HepG2 (cell line): ENCODE data around the gene MCFD2. TPM values are rescaled to one million over a fixed set of nuclear protein-coding genes. Genes with fewer than 3 reads are reported as not detected.
A peak's percentile ranks its signal among the peaks of the same experiment; 100 is the strongest.

ENCODE experiments used
- CENPT ChIP-seq: sonication (generic); formaldehyde crosslinking; IDR thresholded peaks from 2 replicates; pipeline ENCODE4 v1.8.0; 2022; ENCODE audit warnings: low read depth, mild to moderate bottlenecking, moderate library complexity, missing genetic modification reagents
- ESRRA ChIP-seq: sonication (generic); formaldehyde crosslinking; IDR thresholded peaks from 2 replicates; pipeline ENCODE4 v1.5.1; 2020; ENCODE audit warnings: mild to moderate bottlenecking, low read depth, missing genetic modification reagents
- FOXA3 ChIP-seq: IDR thresholded peaks from 2 replicates; pipeline ENCODE4 v1.6.1; 2016; ENCODE audit warnings: missing genetic modification reagents, missing compliant biosample characterization
- FUBP1 ChIP-seq: sonication (generic); formaldehyde crosslinking; IDR thresholded peaks from 2 replicates; pipeline ENCODE4 v1.5.1; 2020; ENCODE audit warnings: missing genetic modification reagents, mild to moderate bottlenecking, borderline replicate concordance
- GLMP ChIP-seq: sonication (generic); formaldehyde crosslinking; IDR thresholded peaks from 2 replicates; pipeline ENCODE4 v1.9.0; 2021; ENCODE audit warnings: missing genetic modification reagents, mild to moderate bottlenecking, borderline replicate concordance
- HNF1B ChIP-seq: sonication (generic); formaldehyde crosslinking; IDR thresholded peaks from 2 replicates; pipeline ENCODE4 v1.5.1; 2020; ENCODE audit warnings: mild to moderate bottlenecking, moderate library complexity, missing genetic modification reagents
- KLF16 ChIP-seq, 2 experiments: sonication (generic) in 1 of 2; formaldehyde crosslinking in 1 of 2; IDR thresholded peaks; 2 replicates each; pipeline versions ENCODE4 v1.6.1 to v1.8.0; 2016 to 2023; ENCODE audit warnings: missing genetic modification reagents in 2 of 2, missing compliant biosample characterization in 1 of 2
- MBNL3 ChIP-seq: fragments of 250-450 bp; sonication (Bioruptor Pico); conservative IDR thresholded peaks from 2 replicates; pipeline ENCODE4 v1.8.0; 2022; ENCODE audit warnings: mild to moderate bottlenecking, inconsistent platforms
- PLSCR1 ChIP-seq: sonication (generic); formaldehyde crosslinking; IDR thresholded peaks from 2 replicates; pipeline ENCODE4 v1.5.0; 2020; ENCODE audit warnings: missing genetic modification reagents, mild to moderate bottlenecking, borderline replicate concordance
- SETDB1 ChIP-seq: sonication (generic); formaldehyde crosslinking; IDR thresholded peaks from 2 replicates; pipeline ENCODE4 v1.5.1; 2020; ENCODE audit warnings: missing genetic modification reagents, mild to moderate bottlenecking, borderline replicate concordance
- ZBTB43 ChIP-seq: sonication (generic); formaldehyde crosslinking; conservative IDR thresholded peaks from 2 replicates; pipeline ENCODE4 v1.4.0; 2020; ENCODE audit warnings: missing genetic modification reagents
- ZGPAT ChIP-seq: IDR thresholded peaks from 2 replicates; pipeline ENCODE4 v1.6.1; 2016; ENCODE audit warnings: mild to moderate bottlenecking
- ZMYM4 ChIP-seq: sonication (generic); formaldehyde crosslinking; IDR thresholded peaks from 2 replicates; pipeline ENCODE4 v1.8.1; 2023; ENCODE audit warnings: mild to moderate bottlenecking, missing genetic modification reagents
- ZNF205 ChIP-seq: IDR thresholded peaks from 2 replicates; pipeline ENCODE4 v1.6.1; 2018; ENCODE audit warnings: missing biosample characterization, missing genetic modification reagents
- ZNF292 ChIP-seq: sonication (generic); formaldehyde crosslinking; IDR thresholded peaks from 2 replicates; pipeline ENCODE4 v1.8.1; 2022; ENCODE audit warnings: mild to moderate bottlenecking, low read depth, missing genetic modification reagents, borderline replicate concordance
- ZNF414 ChIP-seq: sonication (generic); formaldehyde crosslinking; IDR thresholded peaks from 2 replicates; pipeline ENCODE4 v1.5.0; 2020; ENCODE audit warnings: missing genetic modification reagents
- ZNF431 ChIP-seq: sonication (generic); formaldehyde crosslinking; IDR thresholded peaks from 2 replicates; pipeline ENCODE4 v1.9.0; 2022; ENCODE audit warnings: missing genetic modification reagents, low read depth, mild to moderate bottlenecking, borderline replicate concordance
- ZNF891 ChIP-seq: sonication (generic); formaldehyde crosslinking; IDR thresholded peaks from 2 replicates; pipeline ENCODE4 v1.5.0; 2020; ENCODE audit warnings: mild to moderate bottlenecking, missing genetic modification reagents
- polyA plus RNA-seq, 8 experiments: library from polyadenylated mRNA; depleted of rRNA in 3 of 8; stranded (reverse) in 7 of 8; unstranded in 1 of 8; fragments of >200 nt; fragmentation: Illumina TruSeq in 4 of 8; extraction: Trizol in 4 of 8; gene quantifications; 2 replicates each; pipeline versions ENCODE4 v1.2.1 to v1.2.3, GENCODE V29; 2011 to 2016; ENCODE audit warnings: low read depth in 4 of 8, missing spikeins in 1 of 8, mixed read lengths in 1 of 8; ENCODE audit not compliant: insufficient read depth in 1 of 8
- total RNA-seq, 5 experiments: library from RNA; depleted of rRNA; stranded (reverse); fragments of >200 nt; fragmentation: Illumina TruSeq; extraction: Trizol; gene quantifications; 2 replicates each; pipeline ENCODE4 v1.2.3, GENCODE V29; 2016; ENCODE audit warnings: low read depth in 1 of 5

The MCFD2 gene
- total and polyA plus RNA-seq, 2 of the 13 experiments (the other 11 are each of a cell fraction or from before 2014, with no cell fraction given): 183 to 232 TPM

GRCh38 chr2:46909771-46910419 lies 5.7 kb downstream of the MCFD2 start (continued):
- 0 out of 2 replicates have a peak, but pooled peaks have one; percentile 38 for TF ChIP-seq ZNF414 (CRISPR knock-in tag)
- TF ChIP-seq SETDB1: no peak
- peak; percentile 92 for TF ChIP-seq ZNF205
- TF ChIP-seq PLSCR1 (CRISPR knock-in tag): no peak
- 0 out of 2 replicates have a peak, but pooled peaks have one; percentile 39 for TF ChIP-seq ZNF891
- peak; percentile 74 for TF ChIP-seq ZMYM4
- TF ChIP-seq ZGPAT (CRISPR knock-in tag): 0 out of 2 replicates have a peak, but pooled peaks have one; percentile 36
- TF ChIP-seq FOXA3 (CRISPR knock-in tag): peak; percentile 31; the same call in 1 of the 2 replicates
- peak; percentile 40; the same call in 1 of the 2 replicates for TF ChIP-seq HNF1B
- TF ChIP-seq KLF16 (CRISPR knock-in tag; IDR thresholded peaks at IDR 0.05): no peak
- no peak for TF ChIP-seq MBNL3 (CRISPR knock-in tag)
- TF ChIP-seq ESRRA (CRISPR knock-in tag): peak; percentile 94
- TF ChIP-seq ZBTB43 (CRISPR knock-in tag): no peak
- TF ChIP-seq ZNF431 (CRISPR knock-in tag): peak; percentile 22; the same call in 1 of the 2 replicates
- TF ChIP-seq ZNF292: no peak
- TF ChIP-seq GLMP (CRISPR knock-in tag): no peak
- no peak for TF ChIP-seq CENPT (CRISPR knock-in tag)
- TF ChIP-seq FUBP1 (CRISPR knock-in tag): no peak
